ENCODE results near the gene RSKR.
A peak's percentile ranks its signal among the peaks of the same experiment; 100 is the strongest.

Gene RSKR

GRCh38 chr17:28571361-28572122 lies 42.4 kb downstream of the RSKR start, which contains the start of gene PIGS:
PIGS (minus strand) TSS chr17:28571524; CDS start chr17:28571496, 28 bp downstream.
- in situ Hi-C loops (cut with MboI; ENCODE audit: low pct_unique_long_range_greater_than_20kb, low sequenced_read_pairs, unreplicated experiment), result no loop called here
- TF ChIP-seq CTCF (IDR thresholded peaks at IDR 0.05; ENCODE audit: extremely low read depth, insufficient read depth, missing control alignments), result no peak
- peak; percentile 94 for DNase-seq (ENCODE audit: low spot score)

DNA sequence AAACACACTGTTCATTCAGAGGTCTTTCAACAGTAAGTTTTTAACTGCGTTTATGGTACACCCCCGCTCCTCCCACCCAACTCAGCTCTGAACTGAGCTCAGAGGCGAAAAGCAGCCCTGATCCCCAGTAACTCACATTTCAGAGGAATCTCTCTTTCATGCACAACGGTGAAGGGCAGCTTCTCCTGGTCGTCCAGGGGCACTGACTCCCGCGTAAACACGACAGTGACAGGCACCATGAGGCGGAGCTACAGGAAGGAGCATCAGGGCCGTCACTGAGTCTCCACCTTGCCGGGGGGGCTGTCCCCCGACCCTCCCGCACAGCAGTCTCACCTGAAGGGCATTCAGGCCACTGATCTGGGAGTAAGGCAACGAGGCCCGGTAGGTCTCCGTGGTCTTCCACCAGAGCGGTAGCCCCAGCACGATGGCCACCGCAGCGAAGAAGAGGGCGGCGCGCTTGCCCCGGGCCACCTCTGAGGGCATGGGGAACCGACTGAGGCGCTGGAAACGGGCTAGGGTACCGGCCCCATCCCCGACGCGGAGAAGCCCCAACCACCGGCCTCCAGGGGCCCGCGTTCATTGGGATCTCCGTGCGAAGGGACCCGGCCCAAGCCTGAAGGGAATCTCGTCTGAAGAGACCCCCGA lies 43.1 kb downstream of the RSKR start:
- in situ Hi-C loops (cut with MboI; ENCODE audit: low pct_unique_long_range_greater_than_20kb, low sequenced_read_pairs, unreplicated experiment), result no loop called here
- no peak for TF ChIP-seq CTCF (IDR thresholded peaks at IDR 0.05; ENCODE audit: extremely low read depth, insufficient read depth, missing control alignments)
- DNase-seq (ENCODE audit: low spot score), result peak; percentile 56

DNA sequence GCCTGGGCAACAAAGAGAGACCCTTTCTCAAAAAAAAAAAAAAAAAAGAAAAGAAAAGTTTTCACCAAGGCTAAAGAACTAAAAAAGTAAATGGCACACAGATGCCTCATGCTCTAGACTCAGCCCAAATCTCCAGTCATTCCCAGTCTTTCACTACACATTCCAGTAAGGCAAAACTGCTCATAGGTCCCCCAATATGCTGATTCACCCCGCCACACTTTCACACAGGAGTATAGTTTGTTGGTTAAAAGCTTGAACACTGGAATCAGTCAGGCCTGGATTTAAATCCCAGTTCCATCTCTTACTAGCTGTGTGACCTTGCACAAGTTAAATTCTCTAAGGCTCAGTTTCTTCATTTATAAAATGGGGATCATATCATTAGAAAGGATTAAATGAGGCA lies 44.5 kb downstream of the RSKR start:
- in situ Hi-C loops (cut with MboI; ENCODE audit: low pct_unique_long_range_greater_than_20kb, low sequenced_read_pairs, unreplicated experiment), result no loop called here
- TF ChIP-seq CTCF (IDR thresholded peaks at IDR 0.05; ENCODE audit: extremely low read depth, insufficient read depth, missing control alignments), result no peak
- DNase-seq (ENCODE audit: low spot score), result no peak

DNA sequence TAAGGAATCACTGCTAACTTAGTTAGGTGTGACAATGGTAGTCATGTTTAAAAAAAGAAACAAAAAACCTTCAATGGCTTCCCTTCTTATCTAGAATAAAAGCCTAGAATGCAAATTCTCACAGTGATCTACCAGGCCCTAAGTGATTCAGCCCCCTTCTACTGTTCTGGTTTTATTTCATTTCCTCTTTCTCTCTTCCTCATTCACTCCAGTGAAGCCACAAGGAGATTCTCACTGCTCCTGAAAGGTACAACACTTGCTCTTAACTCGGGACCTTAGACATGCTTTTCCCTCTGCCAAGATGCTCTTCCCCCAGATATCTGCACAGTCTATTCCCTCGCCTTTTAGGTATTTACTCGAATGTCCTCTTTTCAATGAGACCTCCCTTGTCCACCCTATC lies 46.4 kb downstream of the RSKR start:
- no peak for TF ChIP-seq CTCF (IDR thresholded peaks at IDR 0.05; ENCODE audit: extremely low read depth, insufficient read depth, missing control alignments)
- in situ Hi-C loops (cut with MboI; ENCODE audit: low pct_unique_long_range_greater_than_20kb, low sequenced_read_pairs, unreplicated experiment), result no loop called here
- DNase-seq (ENCODE audit: low spot score), result peak; percentile 71

- no peak for DNase-seq (ENCODE audit: low spot score)
- in situ Hi-C loops (cut with MboI; ENCODE audit: low pct_unique_long_range_greater_than_20kb, low sequenced_read_pairs, unreplicated experiment), result no loop called here
- TF ChIP-seq CTCF (IDR thresholded peaks at IDR 0.05; ENCODE audit: extremely low read depth, insufficient read depth, missing control alignments), result no peak
Observed at GRCh38 chr17:28563475-28563874, 50.5 kb downstream of the RSKR start.
